Frontal cortex (tissue), 4 donors: ENCODE measurements around the gene ITGAE. TPM values are rescaled to one million over a fixed set of nuclear protein-coding genes. Genes with fewer than 3 reads are reported as not detected.
"Not testable (repeated sequence)": the region's sequence is repeated elsewhere in the genome, so short reads cannot be mapped to it uniquely, and the experiment has no call there.

Source experiments
- DNase-seq, 2 donors: peaks; one replicate each; pipeline ENCODE4 v3.0.0; 2012; ENCODE audit warnings: low spot score in 2 of 2
- FAIRE-seq: peaks from 2 replicates; lab custom pipeline; 2012; peaks lifted over from hg19 to GRCh38; lab: Jason Lieb, UNC
- total RNA-seq: library from RNA; depleted of rRNA; stranded (reverse); fragments of >200 nt; gene quantifications from one replicate; pipeline ENCODE4 v1.2.3, GENCODE V29; 2014
- donor health status: control.
- donor health status: control.
- donor health status: control.

ITGAE gene, protein sequence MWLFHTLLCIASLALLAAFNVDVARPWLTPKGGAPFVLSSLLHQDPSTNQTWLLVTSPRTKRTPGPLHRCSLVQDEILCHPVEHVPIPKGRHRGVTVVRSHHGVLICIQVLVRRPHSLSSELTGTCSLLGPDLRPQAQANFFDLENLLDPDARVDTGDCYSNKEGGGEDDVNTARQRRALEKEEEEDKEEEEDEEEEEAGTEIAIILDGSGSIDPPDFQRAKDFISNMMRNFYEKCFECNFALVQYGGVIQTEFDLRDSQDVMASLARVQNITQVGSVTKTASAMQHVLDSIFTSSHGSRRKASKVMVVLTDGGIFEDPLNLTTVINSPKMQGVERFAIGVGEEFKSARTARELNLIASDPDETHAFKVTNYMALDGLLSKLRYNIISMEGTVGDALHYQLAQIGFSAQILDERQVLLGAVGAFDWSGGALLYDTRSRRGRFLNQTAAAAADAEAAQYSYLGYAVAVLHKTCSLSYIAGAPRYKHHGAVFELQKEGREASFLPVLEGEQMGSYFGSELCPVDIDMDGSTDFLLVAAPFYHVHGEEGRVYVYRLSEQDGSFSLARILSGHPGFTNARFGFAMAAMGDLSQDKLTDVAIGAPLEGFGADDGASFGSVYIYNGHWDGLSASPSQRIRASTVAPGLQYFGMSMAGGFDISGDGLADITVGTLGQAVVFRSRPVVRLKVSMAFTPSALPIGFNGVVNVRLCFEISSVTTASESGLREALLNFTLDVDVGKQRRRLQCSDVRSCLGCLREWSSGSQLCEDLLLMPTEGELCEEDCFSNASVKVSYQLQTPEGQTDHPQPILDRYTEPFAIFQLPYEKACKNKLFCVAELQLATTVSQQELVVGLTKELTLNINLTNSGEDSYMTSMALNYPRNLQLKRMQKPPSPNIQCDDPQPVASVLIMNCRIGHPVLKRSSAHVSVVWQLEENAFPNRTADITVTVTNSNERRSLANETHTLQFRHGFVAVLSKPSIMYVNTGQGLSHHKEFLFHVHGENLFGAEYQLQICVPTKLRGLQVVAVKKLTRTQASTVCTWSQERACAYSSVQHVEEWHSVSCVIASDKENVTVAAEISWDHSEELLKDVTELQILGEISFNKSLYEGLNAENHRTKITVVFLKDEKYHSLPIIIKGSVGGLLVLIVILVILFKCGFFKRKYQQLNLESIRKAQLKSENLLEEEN
- 11.0 TPM for total RNA-seq

DNA sequence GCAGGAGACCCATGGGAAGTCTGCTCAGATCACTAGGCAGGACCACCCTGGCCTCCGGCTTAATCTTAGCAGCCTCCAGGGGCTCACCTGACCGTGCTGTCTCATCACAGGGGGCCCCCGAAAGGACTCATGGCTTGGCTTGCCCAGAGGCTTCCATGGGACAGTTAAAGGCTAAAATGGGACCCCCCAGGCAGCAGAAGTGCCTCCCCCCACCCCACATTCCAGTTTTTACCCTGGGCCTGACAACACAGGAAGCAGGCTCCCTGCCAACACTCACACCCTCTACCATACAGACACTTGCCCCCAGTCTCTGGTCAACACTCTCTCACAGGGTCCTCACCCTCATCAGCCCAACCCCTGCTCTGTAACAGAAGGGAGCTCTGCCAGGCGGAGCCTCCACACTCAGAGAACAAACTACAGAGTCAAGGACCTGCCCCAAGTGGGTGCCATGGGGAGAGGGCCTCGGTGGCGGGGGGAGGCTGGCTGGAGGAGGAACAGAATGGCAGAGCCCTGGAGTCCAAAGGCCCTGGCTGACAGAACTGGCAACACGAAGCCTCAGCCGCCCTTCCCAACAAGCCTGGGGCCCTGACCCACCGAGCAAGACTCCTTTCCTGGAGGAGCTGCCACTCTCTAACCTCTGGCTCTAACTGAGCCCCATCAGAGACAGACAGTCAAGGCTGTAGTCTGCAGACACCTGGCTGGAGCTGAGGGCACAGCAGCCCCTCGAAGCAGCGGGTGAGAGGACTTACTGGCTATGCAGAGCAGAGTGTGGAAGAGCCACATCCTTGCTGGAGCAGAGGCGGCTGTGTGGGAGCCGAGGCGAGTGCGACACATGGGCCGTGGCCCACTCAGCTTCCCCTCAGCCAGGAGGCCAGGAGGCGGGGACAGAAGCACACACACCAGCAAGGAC lies at the start of gene ITGAE:
Gene ITGAE, minus strand, starts transcription at position 827 of the 910 bp plus-strand sequence. Its CDS starts 44 bp downstream, at position 783.
- FAIRE-seq (no peak), DNase-seq (no peak)

DNA sequence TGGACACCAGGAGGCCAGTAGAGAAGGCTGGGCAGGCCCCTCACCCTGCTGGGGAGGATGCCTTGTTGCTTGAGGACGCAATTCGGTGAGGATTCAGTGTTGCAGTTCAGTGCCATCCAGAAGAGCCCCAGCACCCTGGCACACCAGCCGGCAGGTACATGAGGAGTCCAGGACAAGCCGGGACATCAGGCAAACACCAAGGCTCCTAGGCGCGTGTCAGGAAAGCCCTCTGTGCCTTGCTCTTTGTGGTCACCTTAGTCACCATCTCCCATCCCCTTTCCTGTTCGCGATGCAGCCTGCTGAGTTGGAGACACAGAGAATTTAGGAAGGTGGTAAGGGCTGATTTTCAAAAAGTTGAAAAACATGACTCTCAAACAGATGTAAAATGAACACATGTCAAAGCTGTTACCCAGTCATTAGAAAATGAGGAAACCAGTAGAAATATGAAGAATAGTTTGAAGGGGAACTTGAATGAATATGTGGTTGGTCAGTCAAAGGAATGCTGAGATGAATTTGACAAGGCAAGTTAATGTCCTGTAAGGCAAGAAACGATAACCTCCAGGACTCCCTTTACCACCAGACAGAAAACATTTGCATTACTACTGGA lies 47.3 kb upstream of the ITGAE start:
- no peak for DNase-seq
- FAIRE-seq: no peak

DNA sequence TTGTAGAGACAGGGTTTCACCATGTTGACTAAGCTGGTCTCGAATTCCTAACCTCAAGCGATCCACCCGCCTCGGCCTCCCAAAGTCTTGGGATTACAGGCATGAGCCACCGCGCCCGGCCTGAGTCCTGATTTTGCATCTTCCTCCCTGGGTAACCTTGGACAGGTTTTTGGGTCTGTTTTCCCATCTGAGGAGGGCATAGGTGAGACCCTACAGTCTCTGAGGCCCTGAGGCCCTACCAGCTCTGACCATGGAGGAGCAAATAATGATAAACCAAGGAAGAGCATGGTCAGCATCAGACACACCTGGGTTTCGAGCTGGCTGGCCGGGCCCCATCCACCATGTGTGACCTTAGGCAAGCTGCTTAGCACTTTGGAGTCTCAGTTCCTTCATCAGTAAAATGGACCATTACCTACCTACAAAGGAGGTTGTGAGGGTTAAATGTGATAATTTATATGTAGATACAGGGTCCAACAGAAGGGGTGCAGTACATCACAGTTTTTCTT lies 46.2 kb upstream of the ITGAE start:
- FAIRE-seq: no peak
- no peak for DNase-seq

DNA sequence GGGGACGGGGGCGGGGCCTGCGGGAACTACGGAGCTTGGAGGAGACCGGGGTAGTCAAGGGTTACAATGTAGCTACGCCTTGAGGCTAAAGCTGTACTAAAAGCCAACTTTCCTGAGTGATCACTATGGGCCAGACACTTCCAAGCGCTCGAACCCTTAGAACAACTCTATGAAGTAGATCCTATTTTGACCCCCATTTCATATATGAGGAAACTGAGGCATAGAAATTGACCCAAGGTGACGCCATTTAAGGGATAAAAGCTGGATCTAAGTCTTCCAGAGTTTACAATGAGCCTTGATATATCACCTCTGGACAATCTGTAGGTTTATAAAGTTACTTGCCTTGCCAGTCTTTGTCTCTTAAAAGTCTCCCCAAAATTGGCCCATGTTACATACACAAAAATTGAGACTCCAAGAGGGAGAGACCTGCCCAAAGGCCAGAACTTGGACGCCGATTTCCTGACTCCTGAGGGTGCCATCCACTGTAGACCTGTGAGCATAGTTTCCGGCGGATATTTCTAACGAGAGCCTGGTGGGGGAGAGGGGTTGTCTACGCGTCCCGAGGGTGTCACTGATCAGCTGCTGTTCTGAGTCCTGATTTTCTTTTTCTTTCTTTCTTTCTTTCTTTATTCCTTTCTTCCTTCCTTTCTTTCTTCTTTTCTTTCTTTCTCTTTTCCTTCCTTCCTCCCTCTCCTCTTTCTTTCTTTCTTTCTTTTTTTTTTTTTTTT lies 45.6 kb upstream of the ITGAE start:
- no peak for FAIRE-seq

DNA sequence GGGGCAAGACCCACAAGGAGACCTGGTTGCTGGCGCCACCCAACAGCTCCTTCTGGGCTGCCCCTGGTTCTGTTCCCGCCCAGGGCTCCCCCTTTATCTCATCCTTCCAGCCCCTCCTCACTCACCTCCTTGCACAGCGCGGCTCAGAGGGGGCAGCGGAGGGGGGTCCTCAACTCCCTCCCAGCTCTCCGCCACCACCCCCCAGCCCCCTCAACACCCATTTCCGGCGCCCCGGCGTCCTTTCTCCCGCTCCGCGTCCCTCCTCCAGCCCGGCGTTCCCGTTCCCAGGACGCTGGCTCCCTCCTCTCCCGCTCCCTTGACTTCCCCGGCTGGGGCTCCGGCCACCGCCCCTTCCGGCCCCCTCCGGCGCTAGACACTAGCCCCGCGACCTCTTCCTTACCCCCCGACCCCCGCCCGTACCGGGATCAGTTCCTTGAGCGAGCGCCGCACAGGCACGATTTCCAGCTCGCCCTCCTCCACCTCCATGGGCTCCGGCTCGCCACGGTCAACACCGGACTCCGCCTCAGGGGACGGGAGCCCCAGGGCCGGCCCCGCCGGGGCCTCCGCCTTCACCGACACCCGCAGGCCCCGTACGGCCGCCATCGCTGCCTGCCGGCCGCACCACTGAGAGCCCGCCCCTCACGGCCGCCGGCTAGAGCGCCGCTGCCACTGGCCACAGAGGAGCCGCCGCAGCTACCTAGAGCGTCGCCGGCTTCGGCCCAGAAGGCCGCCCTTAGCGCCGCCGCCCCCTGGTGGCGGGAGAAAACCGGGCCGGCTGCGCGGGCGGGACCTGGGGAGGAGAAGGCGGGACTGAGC lies 44.8 kb upstream of the ITGAE start, which contains the start of gene NCBP3:
Gene NCBP3, minus strand, starts transcription at position 626 of the 816 bp plus-strand sequence. Its CDS starts 23 bp downstream, at position 603.
- FAIRE-seq (no peak), DNase-seq (peak; percentile 97 to 98)

More for the DNA sequence above, 45.6 kb upstream of the ITGAE start:
- DNase-seq: peak in 1 of 2 donors; percentile 19

DNA sequence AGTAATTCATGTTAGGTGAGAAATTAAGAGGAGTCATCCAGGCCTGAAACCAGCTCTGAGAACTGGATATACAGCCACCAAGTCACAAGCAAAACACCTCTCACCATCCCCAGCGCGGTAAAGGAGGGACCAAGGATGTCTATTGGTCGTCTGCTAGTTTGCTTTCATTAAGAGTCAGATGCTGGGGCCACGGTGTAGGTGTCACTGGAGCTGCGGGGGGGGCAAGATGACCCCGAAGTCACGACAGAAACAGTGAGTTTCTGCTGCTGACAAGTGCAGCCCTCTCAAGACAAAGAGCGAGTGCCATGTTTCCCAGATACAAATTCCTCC lies 44.3 kb upstream of the ITGAE start:
- FAIRE-seq (no peak), DNase-seq (no peak)

DNA sequence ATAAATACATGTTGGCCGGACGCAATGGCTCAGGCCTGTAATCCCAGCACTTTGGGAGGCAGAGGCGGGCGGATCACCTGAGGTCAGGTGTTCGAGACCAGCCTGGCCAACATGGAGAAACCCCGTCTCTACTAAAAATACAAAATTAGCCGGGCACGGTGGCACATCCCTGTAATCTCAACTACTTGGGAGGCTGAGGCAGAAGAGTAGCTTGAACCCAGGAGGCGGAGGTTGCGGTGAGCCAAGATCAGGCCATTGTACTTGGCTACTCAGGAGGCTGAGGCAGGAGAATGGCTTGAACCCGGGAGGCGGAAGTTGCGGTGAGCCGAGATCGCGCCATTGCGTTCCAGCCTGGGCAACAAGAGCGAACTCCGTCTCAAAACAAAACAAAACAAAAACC lies 43.6 kb upstream of the ITGAE start:
- DNase-seq, FAIRE-seq: not testable (repeated sequence)

DNA sequence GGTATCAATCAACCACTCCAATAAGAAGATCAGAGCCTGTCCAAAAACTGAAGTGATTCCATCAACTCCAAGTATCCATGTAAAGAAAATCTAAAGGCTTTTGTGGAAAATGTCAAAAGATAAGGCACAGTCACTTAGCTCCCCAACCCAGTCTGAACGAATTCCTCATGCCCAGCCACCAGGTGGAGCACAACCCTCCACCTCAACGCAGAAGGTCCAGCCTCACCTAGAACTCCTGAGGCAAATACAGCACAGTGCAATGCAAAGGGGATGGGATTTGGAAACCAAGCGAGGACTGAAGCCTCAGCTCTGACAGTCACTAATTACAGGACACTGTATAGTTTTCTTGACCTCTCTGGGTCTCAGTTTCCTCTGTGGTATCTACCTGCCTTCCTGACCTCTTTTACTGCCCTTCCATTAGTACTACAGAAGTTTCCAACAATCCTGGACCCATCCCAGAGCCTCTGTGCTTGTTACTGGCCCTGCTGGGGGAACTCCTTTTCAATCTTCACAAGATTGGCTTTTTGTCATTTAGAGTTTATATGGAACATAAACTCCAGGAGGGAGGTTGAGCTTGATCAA lies 43.0 kb upstream of the ITGAE start:
- FAIRE-seq: no peak
- DNase-seq: no peak

DNA sequence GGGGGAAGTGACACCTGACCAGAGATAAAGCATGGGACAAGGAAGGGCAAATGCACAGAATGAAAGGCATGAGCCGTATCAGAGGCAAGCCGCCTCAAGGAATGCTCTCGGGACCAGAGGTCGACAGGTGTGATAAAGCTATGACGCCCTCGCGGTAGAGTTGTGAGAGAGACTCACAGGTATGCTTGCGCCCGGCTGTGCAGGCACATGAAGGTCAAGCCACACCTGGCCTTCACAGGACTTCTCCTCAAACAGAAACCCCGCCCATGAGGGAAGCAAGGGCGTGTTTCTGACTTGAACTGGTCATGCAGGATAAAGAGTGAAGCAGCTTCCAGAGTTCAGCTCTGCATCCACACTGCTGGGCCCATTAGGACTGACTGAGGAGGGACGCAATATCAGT lies 37.2 kb upstream of the ITGAE start:
- DNase-seq (no peak), FAIRE-seq (no peak)

DNA sequence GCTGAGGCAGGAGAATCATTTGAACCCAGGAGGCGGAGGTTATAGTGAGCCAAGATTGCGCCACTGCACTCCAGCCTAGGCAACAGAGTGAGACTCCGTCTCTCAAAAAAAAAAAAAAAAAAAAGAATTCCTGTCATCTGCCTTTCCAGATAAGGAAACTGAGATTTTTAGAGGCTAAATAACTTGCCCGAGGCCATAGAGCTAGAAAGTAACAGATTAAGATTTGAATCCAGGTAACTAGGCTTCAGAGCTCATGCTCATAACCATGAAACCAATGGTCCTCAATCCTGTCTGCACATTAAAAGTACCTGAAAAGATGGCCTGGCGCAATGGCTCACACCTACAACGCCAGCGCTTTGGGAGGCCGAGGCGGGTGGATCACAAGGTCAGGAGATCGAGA lies 35.6 kb upstream of the ITGAE start:
- FAIRE-seq (no peak), DNase-seq (no peak)

DNA sequence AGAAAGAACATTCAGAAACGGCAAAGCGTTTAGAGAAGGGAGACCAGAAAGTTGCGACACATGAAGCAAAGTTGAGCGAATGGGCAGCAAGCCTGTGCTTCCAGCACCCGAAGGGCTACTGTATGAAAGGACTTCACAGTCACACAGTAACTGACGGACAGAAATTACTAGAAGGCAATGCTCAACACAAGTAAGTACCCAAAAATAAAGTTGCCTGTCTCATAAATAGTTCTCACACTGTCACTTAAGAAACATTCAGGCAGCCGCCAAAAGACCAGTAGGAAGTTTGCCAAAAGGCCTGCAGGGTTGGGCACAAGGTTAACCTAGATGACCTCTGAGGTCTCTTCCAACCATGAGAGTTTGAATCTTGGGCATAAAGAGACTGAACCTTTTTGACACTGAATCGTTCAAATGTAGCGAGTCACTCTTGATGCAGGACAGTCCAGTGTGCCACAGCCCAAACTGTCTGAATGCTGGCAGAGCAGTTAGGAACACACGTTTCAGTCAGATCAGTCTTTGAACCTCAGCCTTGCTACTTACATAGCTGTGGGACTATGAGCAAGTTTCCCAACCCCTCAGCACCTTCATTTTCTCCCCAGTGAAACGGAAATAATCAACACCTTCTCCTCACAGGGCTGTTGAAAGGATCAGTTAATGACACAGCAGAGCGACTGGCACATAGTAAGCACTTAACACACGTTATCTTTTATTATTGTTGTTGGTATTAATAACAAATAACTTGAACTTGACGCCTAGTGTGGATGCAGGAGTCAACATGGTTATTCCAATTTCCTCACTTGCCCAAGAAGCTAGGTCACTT lies 34.6 kb upstream of the ITGAE start:
- DNase-seq: no peak

DNA sequence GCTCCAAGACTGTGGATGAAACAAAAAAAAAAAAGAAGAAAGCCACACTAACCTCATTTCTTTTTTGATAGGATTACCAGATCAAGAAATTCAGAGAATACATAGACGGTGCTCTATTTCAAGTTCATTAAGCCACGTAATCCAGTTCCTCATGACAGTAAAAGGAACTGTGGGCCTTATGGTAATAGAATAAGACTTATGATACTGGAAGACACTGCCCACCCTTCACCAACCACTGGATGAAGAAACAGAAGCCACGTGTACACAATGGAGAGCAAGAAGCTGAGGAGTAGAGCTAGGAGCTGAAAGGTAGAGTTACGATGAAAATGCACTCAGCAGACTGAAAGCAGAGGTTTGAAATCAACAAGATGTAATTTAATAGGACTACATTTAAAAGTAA lies 33.8 kb upstream of the ITGAE start:
- DNase-seq: no peak
- FAIRE-seq: no peak

More for the DNA sequence above, 34.6 kb upstream of the ITGAE start:
- FAIRE-seq: no peak

DNA sequence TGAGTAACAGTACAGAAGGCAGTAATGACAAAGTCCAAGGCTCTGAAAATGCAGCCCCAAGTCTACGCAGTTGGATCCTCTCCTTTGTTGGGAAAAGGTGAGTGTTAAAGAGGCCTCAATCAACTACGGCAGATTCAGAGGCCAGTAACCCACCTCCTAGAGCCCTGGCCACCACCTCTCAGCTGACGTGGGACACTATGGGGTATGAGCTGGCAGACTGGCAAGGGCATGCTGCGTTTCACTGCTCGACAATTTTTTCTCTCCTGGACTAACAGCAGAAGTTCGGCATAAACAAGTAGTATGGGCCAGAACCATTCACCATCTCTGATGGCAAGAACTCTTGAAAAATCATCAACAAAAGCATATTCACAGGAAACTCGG lies 27.9 kb upstream of the ITGAE start:
- no peak for FAIRE-seq

DNA sequence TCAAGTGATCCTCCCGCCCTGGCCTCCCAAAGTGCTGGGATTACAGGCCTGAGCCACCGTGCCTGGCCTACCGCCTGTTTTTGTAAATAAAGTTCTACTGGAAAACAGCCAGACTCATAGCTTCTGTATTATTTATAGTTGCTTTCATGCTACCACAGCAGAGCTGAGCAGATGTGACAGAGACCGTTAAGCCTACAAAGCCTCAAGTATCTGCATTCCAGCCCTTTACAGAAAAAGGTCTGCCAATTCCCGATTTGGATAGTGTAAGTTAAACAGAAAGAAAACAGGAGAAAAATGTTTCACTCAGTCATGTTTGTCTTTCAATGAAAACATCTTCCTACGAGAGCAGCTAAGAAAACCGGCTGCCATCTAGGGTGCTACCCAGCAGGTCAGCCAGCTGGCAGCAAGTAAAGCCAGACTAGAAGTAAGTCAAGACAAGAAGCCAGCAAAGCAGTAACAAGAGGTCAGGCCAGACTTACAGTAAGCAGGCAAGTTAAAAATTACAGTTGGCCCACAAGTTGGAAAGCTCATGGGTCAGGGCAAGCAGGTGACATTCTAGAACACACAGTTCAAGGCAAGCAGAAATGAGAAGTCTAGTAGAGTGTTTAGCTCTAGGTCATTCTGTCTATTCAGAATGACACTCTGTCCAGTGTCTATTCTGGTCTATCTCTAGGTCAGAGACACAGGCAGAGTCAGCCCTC lies 27.3 kb upstream of the ITGAE start:
- no peak for FAIRE-seq
- DNase-seq: no peak

More for the DNA sequence above, 27.9 kb upstream of the ITGAE start:
- no peak for DNase-seq

DNA sequence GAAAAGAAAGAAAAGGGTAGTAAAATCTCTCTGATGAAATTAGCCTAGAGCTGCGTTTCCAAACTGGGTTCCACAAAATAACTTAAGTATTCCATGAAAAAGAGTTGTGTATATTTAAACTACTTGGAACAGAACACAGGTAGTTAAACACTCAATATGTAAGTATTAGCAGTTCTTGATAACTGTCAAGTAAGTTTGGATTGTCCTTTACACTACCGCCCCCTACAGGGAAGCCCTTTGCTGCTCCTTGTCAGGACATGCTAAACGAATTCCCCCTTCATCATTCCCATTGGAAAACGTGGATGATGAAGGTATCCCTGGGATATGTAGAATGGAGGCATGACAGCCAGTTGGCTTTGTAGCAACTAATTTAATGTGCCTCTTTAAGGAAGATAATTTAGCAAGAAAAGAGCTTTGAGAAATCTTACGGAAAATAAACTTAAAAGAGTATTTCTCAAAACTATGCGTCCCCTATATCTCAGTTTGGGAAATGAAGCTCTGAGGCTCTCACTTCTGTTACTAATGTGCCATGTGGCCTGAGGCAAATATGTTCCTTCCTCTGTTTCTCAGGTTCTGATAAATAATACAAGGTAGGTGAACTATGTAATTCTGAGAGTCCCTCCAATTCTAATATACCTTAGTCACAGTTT lies 26.3 kb upstream of the ITGAE start:
- FAIRE-seq: peak; percentile 19
- peak in 1 of 2 donors; percentile 35 for DNase-seq
